K562 (cell line): ENCODE results near the gene NRROS. TPM values are rescaled to one million over a fixed set of nuclear protein-coding genes. Genes with fewer than 3 reads are reported as not detected.

Source experiments
- ATAC-seq: fragments of 200-7000 bp; cut with Tn5 transposase; 3 replicates; pipeline ENCODE4 v1.9.1; 2020; ENCODE audit warnings: moderate library complexity
- BruUV-seq: library from RNA; stranded (reverse); fragments of 400-500 nt; replicated peaks from 2 replicates; lab custom pipeline; 2021; lab: Mats Ljungman, UMichigan
- CTCF ChIA-PET: fragments of 300-600 bp; formaldehyde crosslinking; extraction: SDS; loops from one replicate; lab custom pipeline; 2021; ENCODE audit warnings: low intra/inter-chr PET ratio; lab: Yijun Ruan, JAX
- POLR2A ChIA-PET: fragments of 300-600, 350-650 bp; sonication (Branson Sonifier 250); formaldehyde crosslinking; extraction: SDS; loops from one replicate; lab custom pipeline; 2021; ENCODE audit warnings: antibody characterized with exemption, inconsistent platforms; lab: Yijun Ruan, JAX
- DNase-seq, 4 experiments: peaks; one replicate each; pipeline versions ENCODE4 v3.0.0 to v3.0.0-alpha.2; 2011 to 2018; ENCODE audit warnings: low spot score in 3 of 4, mixed read lengths in 3 of 4; ENCODE audit errors: extremely low read depth in 1 of 4
- FAIRE-seq: peaks from 2 replicates; lab custom pipeline; 2011; peaks lifted over from hg19 to GRCh38; lab: Jason Lieb, UNC
- H2AFZ ChIP-seq: 2 replicates; pipeline ENCODE4 v1.6.0; 2011; ENCODE audit warnings: low read depth, low read length, control low read depth, inconsistent platforms
- H3K27ac ChIP-seq: fragments of 200-600 bp; 3 replicates; pipeline ENCODE4 v1.8.0; 2011; ENCODE audit warnings: low read depth, mild to moderate bottlenecking, control low read depth, inconsistent platforms, low read length, moderate library complexity, mixed read lengths; ENCODE audit errors: extremely low read depth
- H3K27me3 ChIP-seq, 2 experiments: fragments of 300-600 bp in 1 of 2; 2 replicates in 1 of 2; 3 replicates in 1 of 2; pipeline versions ENCODE4 v1.6.0 to v1.8.0; 2011; ENCODE audit warnings: inconsistent platforms in 2 of 2, low read length in 2 of 2, mild to moderate bottlenecking in 1 of 2, mixed read lengths in 1 of 2, moderate library complexity in 1 of 2; ENCODE audit not compliant: control insufficient read depth in 2 of 2, insufficient read depth in 2 of 2
- H3K36me3 ChIP-seq: fragments of 300-600 bp; 3 replicates; pipeline ENCODE4 v1.8.0; 2011; ENCODE audit warnings: mild to moderate bottlenecking, low read length, inconsistent platforms; ENCODE audit not compliant: control insufficient read depth, insufficient read depth
- H3K4me1 ChIP-seq, 2 experiments: fragments of 200-600 bp in 1 of 2; replicated peaks in 1 of 2; 2 replicates in 1 of 2; 3 replicates in 1 of 2; pipeline versions ENCODE4 v1.5.1 to v1.8.0; 2011; ENCODE audit warnings: inconsistent platforms in 2 of 2, low read length in 2 of 2, mild to moderate bottlenecking in 1 of 2, mixed read lengths in 1 of 2, moderate library complexity in 1 of 2; ENCODE audit not compliant: control insufficient read depth in 2 of 2, insufficient read depth in 2 of 2
- H3K4me2 ChIP-seq: 2 replicates; pipeline ENCODE4 v1.6.1; 2011; ENCODE audit warnings: low read length, control low read depth, inconsistent platforms, mixed read lengths; ENCODE audit not compliant: insufficient read depth
- H3K4me3 ChIP-seq: fragments of 200-600 bp; sonication (generic), shearing (Covaris generic); 2 replicates; pipeline ENCODE4 v1.5.1; 2016; ENCODE audit warnings: control low read depth, inconsistent platforms
- H3K79me2 ChIP-seq: fragments of 200-600 bp; 3 replicates; pipeline ENCODE4 v1.8.0; 2011; ENCODE audit warnings: low read length, inconsistent platforms; ENCODE audit not compliant: control insufficient read depth, insufficient read depth
- H3K9ac ChIP-seq, 2 experiments: 2 replicates each; pipeline versions ENCODE4 v1.6.0 to v1.6.1; 2011; ENCODE audit warnings: low read depth in 2 of 2, low read length in 2 of 2, control low read depth in 1 of 2, inconsistent platforms in 1 of 2, mild to moderate bottlenecking in 1 of 2, mixed read lengths in 1 of 2; ENCODE audit not compliant: insufficient read depth in 1 of 2
- H3K9me1 ChIP-seq: one replicate; pipeline ENCODE4 v1.6.0; 2011; ENCODE audit warnings: inconsistent platforms, mild to moderate bottlenecking, low read length, moderate library complexity; ENCODE audit not compliant: control insufficient read depth, insufficient read depth
- H3K9me3 ChIP-seq: replicated peaks from 2 replicates; pipeline ENCODE4 v1.5.1; 2011; ENCODE audit warnings: low read depth, low read length, inconsistent platforms; ENCODE audit not compliant: control insufficient read depth, insufficient read depth
- H4K20me1 ChIP-seq: replicated peaks from 2 replicates; pipeline ENCODE4 v1.6.1; 2011; ENCODE audit warnings: low read length, inconsistent platforms, mixed read lengths; ENCODE audit not compliant: control insufficient read depth, insufficient read depth
- BCL6 ChIP-seq: fragments of 250-450 bp; sonication (Bioruptor Pico); IDR thresholded peaks from 2 replicates; pipeline ENCODE4 v1.4.0; 2020
- CBFA2T3 ChIP-seq: fragments of 450-650 bp; IDR thresholded peaks from 2 replicates; pipeline ENCODE4 v1.6.1; 2017
- HDAC2 ChIP-seq: fragments of 450-650 bp; IDR thresholded peaks from 2 replicates; pipeline ENCODE4 v1.6.1; 2016; ENCODE audit warnings: mild to moderate bottlenecking
- KAT8 ChIP-seq: fragments of 450-650 bp; IDR thresholded peaks from 2 replicates; pipeline ENCODE4 v1.6.1; 2016; ENCODE audit warnings: low read depth, mild to moderate bottlenecking
- KDM4B ChIP-seq, 2 experiments: fragments of 450-650 bp in 1 of 2; sonication (generic) in 1 of 2; IDR thresholded peaks; 2 replicates each; pipeline ENCODE4 v1.6.1; 2016 to 2017; ENCODE audit warnings: borderline replicate concordance in 2 of 2, antibody characterized with exemption in 1 of 2, low read depth in 1 of 2, mild to moderate bottlenecking in 1 of 2
- KLF1 ChIP-seq: fragments of 450-650 bp; IDR thresholded peaks from 2 replicates; pipeline ENCODE4 v1.6.1; 2016; ENCODE audit warnings: missing genetic modification characterization, missing compliant biosample characterization
- MAFG ChIP-seq: fragments of 450-650 bp; conservative IDR thresholded peaks from 2 replicates; pipeline ENCODE4 v1.6.1; 2016; ENCODE audit warnings: missing genetic modification characterization, missing compliant biosample characterization
- POLR2AphosphoS5 ChIP-seq: IDR thresholded peaks from 2 replicates; pipeline ENCODE4 v1.6.1; 2011; ENCODE audit warnings: mild to moderate bottlenecking, low read depth, low read length, moderate library complexity; ENCODE audit not compliant: control insufficient read depth, insufficient read depth
- RBM25 ChIP-seq: fragments of 200-400 bp; formaldehyde crosslinking; IDR thresholded peaks from 2 replicates; pipeline ENCODE4 v1.6.1; 2018; ENCODE audit warnings: low read length, low read depth, moderate library complexity; ENCODE audit not compliant: severe bottlenecking
- SPI1 ChIP-seq: IDR thresholded peaks from 2 replicates; pipeline ENCODE4 v1.6.1; 2011; ENCODE audit warnings: low read depth, low read length, control low read depth, borderline replicate concordance
- TOE1 ChIP-seq, 2 experiments: fragments of 450-650 bp in 1 of 2; sonication (generic) in 1 of 2; formaldehyde crosslinking in 1 of 2; IDR thresholded peaks; 2 replicates each; pipeline versions ENCODE4 v1.7.1 to v1.8.0; 2016 to 2022; ENCODE audit warnings: borderline replicate concordance in 2 of 2, mild to moderate bottlenecking in 2 of 2, antibody characterized with exemption in 1 of 2, inconsistent platforms in 1 of 2, low read depth in 1 of 2, missing genetic modification reagents in 1 of 2, moderate library complexity in 1 of 2
- ZNF174 ChIP-seq: fragments of 250-450 bp; sonication (Bioruptor Pico); IDR thresholded peaks from 2 replicates; pipeline ENCODE4 v1.4.0; 2020; ENCODE audit warnings: mild to moderate bottlenecking
- ZNF3 ChIP-seq: fragments of 250-450 bp; sonication (Bioruptor Pico); IDR thresholded peaks from 2 replicates; pipeline ENCODE4 v1.5.0; 2021; ENCODE audit warnings: mild to moderate bottlenecking, moderate library complexity
- WGBS: fragments of 100-300 bp; shearing (Covaris generic); methylation state at CpG from one replicate; pipeline ENCODE4 v1.1.6; 2016; ENCODE audit warnings: low coverage, mixed read lengths; ENCODE audit not compliant: insufficient coverage; ENCODE audit errors: missing lambda C conversion rate; 5-methylcytosine and 5-hydroxymethylcytosine counted together
- in situ Hi-C: fragments of 300-500 bp; cut with MboI; formaldehyde crosslinking; loops from 4 replicates; pipeline ENCODE4 v1.15.0; 2018; ENCODE audit warnings: inconsistent platforms, mixed read lengths
- intact Hi-C: fragments of 100-400 bp; cut with micrococcal nuclease; formaldehyde crosslinking; loops from 2 replicates; pipeline ENCODE4 v1.14.2; 2022
- polyA plus RNA-seq, 8 experiments: library from polyadenylated mRNA; depleted of rRNA in 4 of 8; stranded (reverse) in 5 of 8; unstranded in 3 of 8; fragments of >200 nt; fragmentation: Nextera tagmentation in 2 of 8; fragmentation: Illumina TruSeq in 1 of 8; extraction: Ambion mirVana in 2 of 8; extraction: Trizol in 1 of 8; gene quantifications; 2 replicates each; pipeline versions ENCODE4 v1.2.1 to v1.2.3, GENCODE V29; 2011 to 2014; ENCODE audit warnings: inconsistent platforms in 1 of 8, missing spikeins in 1 of 8
- total RNA-seq, 7 experiments: library from RNA; depleted of rRNA in 6 of 7; stranded (reverse); fragments of >200 nt in 6 of 7; fragmentation: Illumina TruSeq in 2 of 7; extraction: Trizol in 2 of 7; gene quantifications; 2 replicates each; pipeline versions ENCODE4 v1.2.1 to v1.2.3, GENCODE V29; 2011 to 2021; ENCODE audit warnings: low replicate concordance in 1 of 7
- TF ChIP-seq, protein P1 (sequence below): sonication (generic); formaldehyde crosslinking; IDR thresholded peaks from 2 replicates; pipeline ENCODE4 v1.5.0; 2020; ENCODE audit warnings: missing genetic modification reagents
- TF ChIP-seq, protein P2 (sequence below): IDR thresholded peaks from 2 replicates; pipeline ENCODE4 v1.6.1; 2011; ENCODE audit not compliant: insufficient read length; ENCODE audit errors: extremely low read depth

NRROS gene
- total and polyA plus RNA-seq, 9 of the 15 experiments (the other 6 are each of a cell fraction or from before 2014, with no cell fraction given): 0.34 to 13.8 (median 3.8) TPM

DNA sequence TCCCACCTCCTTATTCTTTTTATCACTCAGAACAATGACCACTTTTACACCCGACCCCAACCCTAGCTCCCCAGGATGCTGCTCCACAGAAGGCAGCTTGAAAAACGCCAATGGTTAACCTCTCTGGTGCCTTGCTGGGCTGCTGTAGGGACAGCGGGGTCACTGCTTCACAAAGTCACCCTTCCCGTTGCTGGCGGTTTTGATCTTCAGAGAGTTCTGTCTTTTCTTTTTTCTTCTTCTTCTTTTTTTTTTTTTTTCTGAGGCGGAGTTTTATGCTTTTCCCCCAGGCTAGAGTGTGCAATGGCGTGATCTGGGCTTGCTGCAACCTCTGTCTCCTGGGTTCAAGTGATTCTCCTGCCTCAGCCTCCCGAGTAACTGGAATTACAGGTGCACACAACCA, 51.9 kb downstream of the NRROS start:
- 17% methylated on average over 6 of the region's 8 CpGs for WGBS
- H4K20me1 ChIP-seq: no peaks in the 10 kb centered on the region
- H3K4me1 ChIP-seq: peaks cover 6 to 9% of the 10 kb centered on the region in 2 experiments; a peak in 4 of 5 replicates
- no TSS peak for BruUV-seq
- TF ChIP-seq, protein P1, sequence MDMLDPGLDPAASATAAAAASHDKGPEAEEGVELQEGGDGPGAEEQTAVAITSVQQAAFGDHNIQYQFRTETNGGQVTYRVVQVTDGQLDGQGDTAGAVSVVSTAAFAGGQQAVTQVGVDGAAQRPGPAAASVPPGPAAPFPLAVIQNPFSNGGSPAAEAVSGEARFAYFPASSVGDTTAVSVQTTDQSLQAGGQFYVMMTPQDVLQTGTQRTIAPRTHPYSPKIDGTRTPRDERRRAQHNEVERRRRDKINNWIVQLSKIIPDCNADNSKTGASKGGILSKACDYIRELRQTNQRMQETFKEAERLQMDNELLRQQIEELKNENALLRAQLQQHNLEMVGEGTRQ (CRISPR knock-in tag): no peak
- TF ChIP-seq, protein P2, sequence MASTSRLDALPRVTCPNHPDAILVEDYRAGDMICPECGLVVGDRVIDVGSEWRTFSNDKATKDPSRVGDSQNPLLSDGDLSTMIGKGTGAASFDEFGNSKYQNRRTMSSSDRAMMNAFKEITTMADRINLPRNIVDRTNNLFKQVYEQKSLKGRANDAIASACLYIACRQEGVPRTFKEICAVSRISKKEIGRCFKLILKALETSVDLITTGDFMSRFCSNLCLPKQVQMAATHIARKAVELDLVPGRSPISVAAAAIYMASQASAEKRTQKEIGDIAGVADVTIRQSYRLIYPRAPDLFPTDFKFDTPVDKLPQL: no peak
- TF ChIP-seq TOE1 (IDR thresholded peaks at IDR 0.05; ENCODE audit: borderline replicate concordance): no peak
- TF ChIP-seq TOE1 (CRISPR knock-in tag; IDR thresholded peaks at IDR 0.05; ENCODE audit: borderline replicate concordance, low read depth): no peak
- no peak for TF ChIP-seq KAT8
- TF ChIP-seq SPI1: no peak
- TF ChIP-seq POLR2AphosphoS5: no peak
- TF ChIP-seq KLF1: no peak
- no peak for TF ChIP-seq BCL6 (CRISPR knock-in tag)
- TF ChIP-seq ZNF3 (CRISPR knock-in tag): no peak
- no peak for TF ChIP-seq RBM25
- no peak for TF ChIP-seq KDM4B (IDR thresholded peaks at IDR 0.05; ENCODE audit: borderline replicate concordance in 2 of 2, low read depth in 1 of 2)
- no peak for TF ChIP-seq ZNF174
- no peak for TF ChIP-seq CBFA2T3
- no peak for TF ChIP-seq HDAC2
- TF ChIP-seq MAFG (tag): no peak
- TF ChIP-seq, all 486 proteins: peak for 0
- no peak overlapping the region for H3K9ac ChIP-seq
- ATAC-seq (no peak), DNase-seq (no peak), FAIRE-seq (no peak)
- H3K9me3 ChIP-seq: 0 out of 2 replicates have a peak, but pooled peaks cover 2% of the 10 kb centered on the region
- no peak overlapping the region for H3K4me2 ChIP-seq
- CTCF ChIA-PET: no interaction called here
- POLR2A ChIA-PET: interaction anchor here (0.6 to 1.2 kb wide), 2 partner anchors 14 to 82 kb away, joined by 3 to 4 read pairs; no protein-coding TSS in a partner anchor
- no peak overlapping the region for H3K4me3 ChIP-seq
- in situ Hi-C loops: no loop called here
- no peaks in the 10 kb centered on the region for H3K79me2 ChIP-seq
- no peaks in the 10 kb centered on the region for H3K27me3 ChIP-seq
- no peaks in the 10 kb centered on the region for H3K36me3 ChIP-seq
- no peak overlapping the region for H3K27ac ChIP-seq
- H3K9me1 ChIP-seq: no peaks in the 10 kb centered on the region
- intact Hi-C loops: no loop called here
- peak overlapping the region; percentile 9; the same call in 1 of the 2 replicates for H2AFZ ChIP-seq
